ENCODE data around the gene RNF17. TPM values are rescaled to one million over a fixed set of nuclear protein-coding genes. Genes with fewer than 3 reads are reported as not detected.

RNF17 gene
- total RNA-seq, 1 donor from 2014 or later: not detected

DNA sequence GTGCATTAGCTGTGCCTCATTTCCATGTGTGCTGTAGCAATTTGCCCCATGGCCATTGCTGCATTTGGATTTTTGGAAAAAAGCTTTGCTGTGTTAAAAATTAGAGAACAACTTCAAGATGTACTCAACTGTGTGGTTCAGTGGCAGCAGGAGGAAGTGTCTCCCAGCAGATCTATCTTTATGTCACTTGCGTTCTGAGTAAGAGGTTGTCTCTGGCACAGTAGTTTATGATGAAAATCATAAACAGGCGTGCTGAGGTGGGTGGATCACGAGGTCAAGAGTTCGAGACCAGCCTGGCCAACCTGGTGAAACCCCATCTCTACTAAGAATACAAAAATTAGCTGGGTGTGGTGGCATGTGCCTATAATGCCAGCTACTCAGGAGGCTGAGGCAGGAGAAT, 29.0 kb upstream of the RNF17 start:
- Mint-ChIP-seq H3K36me3 (ENCODE audit: low read depth, unreplicated experiment) (no peaks in the 10 kb centered on the region), H3K27me3 (ENCODE audit: unreplicated experiment) (no peaks in the 10 kb centered on the region), H3K4me1 (ENCODE audit: unreplicated experiment) (peaks cover 3% of the 10 kb centered on the region), H3K27ac (ENCODE audit: unreplicated experiment) (no peak overlapping the region), H3K9me3 (ENCODE audit: unreplicated experiment) (no peaks in the 10 kb centered on the region), H3K4me3 (ENCODE audit: unreplicated experiment) (no peak overlapping the region)
- no peak for DNase-seq (ENCODE audit: low spot score)
- TF ChIP-seq CTCF (IDR thresholded peaks at IDR 0.05; ENCODE audit: unreplicated experiment): no peak

DNA sequence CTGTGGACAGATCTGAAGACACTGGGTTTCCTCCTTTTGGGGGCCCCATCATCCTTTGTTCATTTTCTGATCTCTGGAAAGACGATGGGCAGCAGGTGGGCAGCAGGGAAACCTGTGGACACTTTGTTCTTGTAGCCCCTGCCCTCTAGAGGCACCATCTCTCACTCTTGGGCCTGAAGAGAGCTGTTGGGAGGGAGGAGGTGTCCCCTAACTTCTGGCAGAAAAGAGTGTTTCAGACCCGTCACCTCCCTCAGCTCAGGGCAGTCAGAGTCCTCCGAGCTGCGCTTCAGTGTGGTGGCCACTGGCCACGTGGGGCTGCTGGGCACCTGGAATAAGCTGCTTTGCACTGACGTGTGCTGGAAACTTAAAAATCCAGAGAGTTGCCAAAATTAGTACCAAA, 26.9 kb upstream of the RNF17 start:
- Mint-ChIP-seq H3K9me3 (ENCODE audit: unreplicated experiment) (no peaks in the 10 kb centered on the region), H3K36me3 (ENCODE audit: low read depth, unreplicated experiment) (no peaks in the 10 kb centered on the region), H3K27me3 (ENCODE audit: unreplicated experiment) (peaks cover 5% of the 10 kb centered on the region), H3K4me3 (ENCODE audit: unreplicated experiment) (no peak overlapping the region), H3K27ac (ENCODE audit: unreplicated experiment) (no peak overlapping the region), H3K4me1 (ENCODE audit: unreplicated experiment) (peaks cover 3% of the 10 kb centered on the region)
- TF ChIP-seq CTCF (IDR thresholded peaks at IDR 0.05; ENCODE audit: unreplicated experiment): no peak
- no peak for DNase-seq (ENCODE audit: low spot score)

GRCh38 chr13:24738366-24738847, 25.6 kb upstream of the RNF17 start:
- H3K9me3 Mint-ChIP-seq (ENCODE audit: unreplicated experiment): no peaks in the 10 kb centered on the region
- H3K4me3 Mint-ChIP-seq (ENCODE audit: unreplicated experiment): no peak overlapping the region
- no peak for TF ChIP-seq CTCF (IDR thresholded peaks at IDR 0.05; ENCODE audit: unreplicated experiment)
- H3K4me1 Mint-ChIP-seq (ENCODE audit: unreplicated experiment): peaks cover 3% of the 10 kb centered on the region
- H3K27ac Mint-ChIP-seq (ENCODE audit: unreplicated experiment): peak overlapping the region; percentile 36
- no peaks in the 10 kb centered on the region for H3K36me3 Mint-ChIP-seq (ENCODE audit: low read depth, unreplicated experiment)
- H3K27me3 Mint-ChIP-seq (ENCODE audit: unreplicated experiment): peaks cover 9% of the 10 kb centered on the region
- DNase-seq (ENCODE audit: low spot score): no peak

- no peaks in the 10 kb centered on the region for H3K4me1 Mint-ChIP-seq (ENCODE audit: unreplicated experiment)
Measured at GRCh38 chr13:24740014-24740890, 23.7 kb upstream of the RNF17 start.

More at GRCh38 chr13:24740014-24740890, 23.7 kb upstream of the RNF17 start:
- no peak overlapping the region for H3K27ac Mint-ChIP-seq (ENCODE audit: unreplicated experiment)
- no peaks in the 10 kb centered on the region for H3K9me3 Mint-ChIP-seq (ENCODE audit: unreplicated experiment)
- H3K4me3 Mint-ChIP-seq (ENCODE audit: unreplicated experiment): no peak overlapping the region
- no peak for DNase-seq (ENCODE audit: low spot score)
- H3K36me3 Mint-ChIP-seq (ENCODE audit: low read depth, unreplicated experiment): no peaks in the 10 kb centered on the region
- TF ChIP-seq CTCF (IDR thresholded peaks at IDR 0.05; ENCODE audit: unreplicated experiment): no peak
- H3K27me3 Mint-ChIP-seq (ENCODE audit: unreplicated experiment): peaks cover 18% of the 10 kb centered on the region

Data from endothelial cell (in vitro differentiated cells).